Activated CD8-positive, alpha-beta T cell treated with anti-CD3 and anti-CD28 coated beads for 36 hours (primary cell): ENCODE results near the gene MARCHF7. TPM values are rescaled to one million over a fixed set of nuclear protein-coding genes. Genes with fewer than 3 reads are reported as not detected.
A peak's percentile ranks its signal among the peaks of the same experiment; 100 is the strongest.

Source experiments
- ATAC-seq: fragments of 200-7000 bp; cut with Tn5 transposase; one replicate; pipeline ENCODE4 v1.10.0; 2021; ENCODE audit warnings: mild to moderate bottlenecking, moderate library complexity
- CTCF ChIA-PET: fragments of 350-600 bp; sonication (Branson Sonifier 250); formaldehyde crosslinking; loops from one replicate; lab custom pipeline; 2021; ENCODE audit warnings: antibody characterized with exemption; lab: Charles Lee
- POLR2A ChIA-PET: fragments of 350-600 bp; sonication (Branson Sonifier 250); formaldehyde crosslinking; loops from one replicate; lab custom pipeline; 2021; ENCODE audit warnings: antibody characterized with exemption; lab: Charles Lee
- DNase-seq: peaks from one replicate; pipeline ENCODE4 v3.0.0-alpha.2; 2020
- H3K27ac Mint-ChIP-seq: one replicate; pipeline ENCODE4 v1.8.0; 2021; ENCODE audit warnings: mild to moderate bottlenecking, mixed read lengths
- H3K27me3 Mint-ChIP-seq: one replicate; pipeline ENCODE4 v1.8.0; 2021; ENCODE audit warnings: mixed read lengths
- H3K36me3 Mint-ChIP-seq: one replicate; pipeline ENCODE4 v1.8.0; 2021; ENCODE audit warnings: low read depth, mixed read lengths
- H3K4me1 Mint-ChIP-seq: one replicate; pipeline ENCODE4 v1.8.0; 2021; ENCODE audit warnings: low read depth, mixed read lengths
- H3K4me3 Mint-ChIP-seq: one replicate; pipeline ENCODE4 v1.8.0; 2021; ENCODE audit warnings: mild to moderate bottlenecking, moderate library complexity, mixed read lengths
- H3K9me3 Mint-ChIP-seq: one replicate; pipeline ENCODE4 v1.8.0; 2021; ENCODE audit warnings: mixed read lengths
- CTCF ChIP-seq: fragments of 200-600 bp; IDR thresholded peaks from one replicate; pipeline ENCODE4 v1.8.0; 2022; ENCODE audit warnings: antibody characterized with exemption, mild to moderate bottlenecking
- intact Hi-C: fragments of 100-400 bp; cut with micrococcal nuclease; formaldehyde crosslinking; loops from one replicate; pipeline ENCODE4 v1.10.0; 2022
- total RNA-seq, 2 experiments: library from RNA; stranded (reverse); gene quantifications; one replicate each; pipeline ENCODE4 v1.2.3, GENCODE V29; 2021

The MARCHF7 gene
- total RNA-seq, 2 experiments from 2014 or later = 79.2 to 80.3 TPM

GRCh38 chr2:159728629-159729028 lies 16.3 kb downstream of the MARCHF7 start:
- no peak for TF ChIP-seq CTCF
- peaks cover 60% of the 10 kb centered on the region for H3K36me3 Mint-ChIP-seq
- ChIA-PET POLR2A (interaction anchor here (1.1 kb wide), 1 partner anchor 16 kb away, joined by 3 read pairs; the partner anchor contains the start of gene MARCHF7), CTCF (no interaction called here)
- DNase-seq (no peak), ATAC-seq (no peak)
- H3K4me3 Mint-ChIP-seq = no peak overlapping the region
- peaks cover 9% of the 10 kb centered on the region for H3K9me3 Mint-ChIP-seq
- intact Hi-C loops = no loop called here
- H3K4me1 Mint-ChIP-seq = peaks cover 47% of the 10 kb centered on the region
- no peaks in the 10 kb centered on the region for H3K27me3 Mint-ChIP-seq
- peak overlapping the region; percentile 14 for H3K27ac Mint-ChIP-seq

GRCh38 chr2:159735648-159736047 lies 23.3 kb downstream of the MARCHF7 start:
- ChIA-PET POLR2A (no interaction called here), CTCF (interaction anchor here (0.6 to 1.0 kb wide), 2 partner anchors 22 to 617 kb away, joined by 3 to 4 read pairs; no protein-coding TSS in a partner anchor)
- intact Hi-C loops = no loop called here
- no peak for TF ChIP-seq CTCF
- H3K36me3 Mint-ChIP-seq = peaks cover 60% of the 10 kb centered on the region
- ATAC-seq (no peak), DNase-seq (no peak)
- no peaks in the 10 kb centered on the region for H3K27me3 Mint-ChIP-seq
- H3K9me3 Mint-ChIP-seq = no peaks in the 10 kb centered on the region
- no peak overlapping the region for H3K4me3 Mint-ChIP-seq
- H3K4me1 Mint-ChIP-seq = peaks cover 37% of the 10 kb centered on the region
- peak overlapping the region; percentile 36 for H3K27ac Mint-ChIP-seq

- peaks cover 36% of the 10 kb centered on the region for H3K4me1 Mint-ChIP-seq
- H3K4me3 Mint-ChIP-seq = no peak overlapping the region
- H3K27me3 Mint-ChIP-seq = no peaks in the 10 kb centered on the region
- TF ChIP-seq CTCF = no peak
- H3K36me3 Mint-ChIP-seq = peaks cover 56% of the 10 kb centered on the region
- peak overlapping the region; percentile 36 for H3K27ac Mint-ChIP-seq
- no peaks in the 10 kb centered on the region for H3K9me3 Mint-ChIP-seq
- ATAC-seq = no peak
- intact Hi-C loops = no loop called here
- CTCF ChIA-PET = interaction anchor here (0.6 to 1.0 kb wide), 2 partner anchors 23 to 617 kb away, joined by 3 to 4 read pairs; no protein-coding TSS in a partner anchor
- DNase-seq = no peak
- POLR2A ChIA-PET = no interaction called here
These were observed 23.7 kb downstream of the MARCHF7 start for GRCh38 chr2:159736048-159736447.

- Mint-ChIP-seq H3K9me3 (no peaks in the 10 kb centered on the region), H3K4me3 (no peak overlapping the region), H3K27me3 (no peaks in the 10 kb centered on the region), H3K27ac (no peak overlapping the region), H3K36me3 (peaks cover 60% of the 10 kb centered on the region), H3K4me1 (peaks cover 38% of the 10 kb centered on the region)
- intact Hi-C loops = no loop called here
- CTCF ChIA-PET = no interaction called here
- POLR2A ChIA-PET = interaction anchor here (0.9 to 1.1 kb wide), 2 partner anchors 24 to 278 kb away, joined by 3 read pairs; no protein-coding TSS in a partner anchor
- ATAC-seq = no peak
- TF ChIP-seq CTCF = no peak
- no peak for DNase-seq
These were observed 25.1 kb downstream of the MARCHF7 start for GRCh38 chr2:159737292-159737916.

- Mint-ChIP-seq H3K4me1 (peaks cover 39% of the 10 kb centered on the region), H3K27ac (no peak overlapping the region), H3K36me3 (peaks cover 63% of the 10 kb centered on the region), H3K4me3 (no peak overlapping the region), H3K27me3 (no peaks in the 10 kb centered on the region), H3K9me3 (no peaks in the 10 kb centered on the region)
- CTCF ChIA-PET = no interaction called here
- TF ChIP-seq CTCF = no peak
- no peak for ATAC-seq
- POLR2A ChIA-PET = interaction anchor here (0.6 to 1.1 kb wide), 3 partner anchors 25 to 1281 kb away, joined by 3 read pairs; partner anchors contain the start of genes CCDC148 and PKP4
- intact Hi-C loops = no loop called here
- DNase-seq = no peak
These were observed 25.6 kb downstream of the MARCHF7 start for GRCh38 chr2:159737917-159738296.
